HepG2 (cell line): Measurements from ENCODE around the gene NEDD4. TPM values are rescaled to one million over a fixed set of nuclear protein-coding genes. Genes with fewer than 3 reads are reported as not detected.

Source experiments
- ATF7 ChIP-seq, 2 experiments: fragments of 450-650 bp in 1 of 2; sonication (generic) in 1 of 2; formaldehyde crosslinking in 1 of 2; IDR thresholded peaks; 2 replicates each; pipeline versions ENCODE4 v1.4.0 to v1.6.1; 2016 to 2020; ENCODE audit warnings: antibody characterized with exemption in 1 of 2, mild to moderate bottlenecking in 1 of 2, missing genetic modification reagents in 1 of 2
- ATF7-NPFF ChIP-seq: sonication (generic); formaldehyde crosslinking; IDR thresholded peaks from 2 replicates; pipeline ENCODE4 v1.8.1; 2023; ENCODE audit warnings: mild to moderate bottlenecking, low read depth, missing genetic modification reagents, moderate library complexity
- CBX2 ChIP-seq, 2 experiments: fragments of 200-600 bp in 1 of 2; sonication (generic); formaldehyde crosslinking in 1 of 2; IDR thresholded peaks; 2 replicates each; pipeline versions ENCODE4 v1.7.0 to v1.8.1; 2018 to 2022; ENCODE audit warnings: low read depth in 2 of 2, low read length in 1 of 2, mild to moderate bottlenecking in 1 of 2, missing genetic modification reagents in 1 of 2
- CREB1 ChIP-seq, 2 experiments: fragments of 450-650 bp in 1 of 2; IDR thresholded peaks; 2 replicates each; pipeline ENCODE4 v1.6.1; 2016 to 2017; ENCODE audit warnings: control low read depth in 1 of 2, mild to moderate bottlenecking in 1 of 2, missing compliant biosample characterization in 1 of 2, missing genetic modification characterization in 1 of 2
- ELF4 ChIP-seq: sonication (generic); formaldehyde crosslinking; IDR thresholded peaks from 2 replicates; pipeline ENCODE4 v1.5.0; 2020; ENCODE audit warnings: missing genetic modification reagents, mild to moderate bottlenecking, moderate library complexity, borderline replicate concordance
- ETV5 ChIP-seq: IDR thresholded peaks from 2 replicates; pipeline ENCODE4 v1.6.1; 2018; ENCODE audit warnings: missing biosample characterization, missing genetic modification reagents, inconsistent platforms, borderline replicate concordance
- FOXO1 ChIP-seq: sonication (generic); formaldehyde crosslinking; IDR thresholded peaks from 2 replicates; pipeline ENCODE4 v1.4.0; 2020; ENCODE audit warnings: missing genetic modification reagents
- JUND ChIP-seq: sonication (generic); formaldehyde crosslinking; IDR thresholded peaks from 2 replicates; pipeline ENCODE4 v1.8.0; 2022; ENCODE audit warnings: mild to moderate bottlenecking, missing genetic modification reagents
- MEF2D ChIP-seq: sonication (generic); formaldehyde crosslinking; IDR thresholded peaks from 2 replicates; pipeline ENCODE4 v1.5.1; 2020; ENCODE audit warnings: mild to moderate bottlenecking, missing genetic modification reagents
- NFIC ChIP-seq: IDR thresholded peaks from 2 replicates; pipeline ENCODE4 v1.6.1; 2012; ENCODE audit warnings: mild to moderate bottlenecking, low read length, inconsistent platforms
- SMC3 ChIP-seq: IDR thresholded peaks from 2 replicates; pipeline ENCODE4 v1.6.1; 2011; ENCODE audit warnings: low read length, improper control_type of control experiment
- SP140L ChIP-seq: sonication (generic); formaldehyde crosslinking; IDR thresholded peaks from 2 replicates; pipeline ENCODE4 v1.4.0; 2020; ENCODE audit warnings: missing genetic modification reagents, borderline replicate concordance
- SRY ChIP-seq: sonication (generic); formaldehyde crosslinking; IDR thresholded peaks from 2 replicates; pipeline ENCODE4 v1.8.0; 2022; ENCODE audit warnings: mild to moderate bottlenecking, missing genetic modification reagents
- STAG1 ChIP-seq: sonication (generic); formaldehyde crosslinking; IDR thresholded peaks from 2 replicates; pipeline ENCODE4 v1.4.0; 2020; ENCODE audit warnings: missing genetic modification reagents
- TBX2 ChIP-seq: sonication (generic); formaldehyde crosslinking; IDR thresholded peaks from 2 replicates; pipeline ENCODE4 v1.5.0; 2020; ENCODE audit warnings: missing genetic modification reagents, mild to moderate bottlenecking, borderline replicate concordance
- XRCC5 ChIP-seq: fragments of 200-400 bp; formaldehyde crosslinking; optimal IDR thresholded peaks from 2 replicates; pipeline ENCODE3; 2017; ENCODE audit warnings: mild to moderate bottlenecking, low read length
- ZBTB14 ChIP-seq: sonication (generic); formaldehyde crosslinking; IDR thresholded peaks from 2 replicates; pipeline ENCODE4 v1.4.0; 2020; ENCODE audit warnings: missing genetic modification reagents
- ZNF264 ChIP-seq: sonication (generic); formaldehyde crosslinking; IDR thresholded peaks from 2 replicates; pipeline ENCODE4 v1.4.0; 2020; ENCODE audit warnings: missing genetic modification reagents
- ZNF430 ChIP-seq: sonication (generic); formaldehyde crosslinking; IDR thresholded peaks from 2 replicates; pipeline ENCODE4 v1.9.0; 2021; ENCODE audit warnings: mild to moderate bottlenecking, missing genetic modification reagents
- ZNF672 ChIP-seq: sonication (generic); formaldehyde crosslinking; IDR thresholded peaks from 2 replicates; pipeline ENCODE4 v1.8.1; 2022; ENCODE audit warnings: missing genetic modification reagents
- ZNF780A ChIP-seq: sonication (generic); formaldehyde crosslinking; IDR thresholded peaks from 2 replicates; pipeline ENCODE4 v1.8.0; 2022; ENCODE audit warnings: mild to moderate bottlenecking, missing genetic modification reagents, moderate library complexity
- polyA plus RNA-seq, 8 experiments: library from polyadenylated mRNA; depleted of rRNA in 3 of 8; stranded (reverse) in 7 of 8; unstranded in 1 of 8; fragments of >200 nt; fragmentation: Illumina TruSeq in 4 of 8; extraction: Trizol in 4 of 8; gene quantifications; 2 replicates each; pipeline versions ENCODE4 v1.2.1 to v1.2.3, GENCODE V29; 2011 to 2016; ENCODE audit warnings: low read depth in 4 of 8, missing spikeins in 1 of 8, mixed read lengths in 1 of 8; ENCODE audit not compliant: insufficient read depth in 1 of 8
- total RNA-seq, 5 experiments: library from RNA; depleted of rRNA; stranded (reverse); fragments of >200 nt; fragmentation: Illumina TruSeq; extraction: Trizol; gene quantifications; 2 replicates each; pipeline ENCODE4 v1.2.3, GENCODE V29; 2016; ENCODE audit warnings: low read depth in 1 of 5
- TF ChIP-seq, protein P1 (sequence below): sonication (generic); formaldehyde crosslinking; IDR thresholded peaks from 2 replicates; pipeline ENCODE4 v1.5.0; 2020; ENCODE audit warnings: mild to moderate bottlenecking, missing genetic modification reagents, moderate library complexity
- TF ChIP-seq, protein P2 (sequence below): sonication (generic); formaldehyde crosslinking; IDR thresholded peaks from 2 replicates; pipeline ENCODE4 v1.5.1; 2020; ENCODE audit warnings: missing genetic modification reagents, mild to moderate bottlenecking, borderline replicate concordance
- TF ChIP-seq, protein P3 (sequence below): IDR thresholded peaks from 2 replicates; pipeline ENCODE4 v1.6.1; 2016; ENCODE audit warnings: low read depth

The NEDD4 gene
- total and polyA plus RNA-seq, 2 of the 13 experiments (the other 11 are each of a cell fraction or from before 2014, with no cell fraction given), result 10.4 to 13.0 TPM

DNA sequence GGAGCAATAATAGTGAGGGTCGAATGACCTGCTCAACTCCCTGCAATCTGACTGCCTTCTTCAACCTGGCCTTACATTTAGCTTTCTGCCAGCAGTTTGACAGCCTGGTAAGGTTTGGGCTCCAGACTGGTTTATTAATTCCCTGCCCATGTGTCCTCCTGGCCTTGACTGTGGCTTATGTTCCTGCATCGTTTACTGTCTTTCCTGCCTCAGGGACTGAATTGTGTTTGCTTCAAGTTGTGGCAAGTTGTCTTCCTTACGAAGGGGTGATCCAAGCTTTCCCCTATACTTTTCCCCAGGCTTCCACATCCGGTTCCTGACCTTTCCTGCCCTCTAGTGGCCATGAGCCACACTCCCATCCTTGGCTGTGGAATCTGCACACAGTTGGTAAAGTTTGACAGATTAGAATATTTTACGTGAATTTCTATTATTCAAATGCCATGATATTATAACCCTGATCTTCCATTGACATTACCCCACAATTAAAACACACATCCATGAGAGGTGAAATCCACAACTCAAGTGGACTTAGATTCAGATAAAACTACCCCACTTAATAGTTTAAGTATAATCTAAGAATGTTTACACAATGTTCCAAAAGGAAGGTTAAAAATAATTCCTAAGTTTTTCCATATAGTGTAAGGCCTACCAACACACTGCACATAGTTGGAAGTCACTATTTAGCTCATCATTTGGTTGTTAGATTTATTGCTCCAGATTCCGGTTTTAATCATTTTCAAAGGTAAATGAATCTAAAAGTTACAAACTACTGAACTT, 95.7 kb downstream of the NEDD4 start (continued):
- TF ChIP-seq, protein P1, sequence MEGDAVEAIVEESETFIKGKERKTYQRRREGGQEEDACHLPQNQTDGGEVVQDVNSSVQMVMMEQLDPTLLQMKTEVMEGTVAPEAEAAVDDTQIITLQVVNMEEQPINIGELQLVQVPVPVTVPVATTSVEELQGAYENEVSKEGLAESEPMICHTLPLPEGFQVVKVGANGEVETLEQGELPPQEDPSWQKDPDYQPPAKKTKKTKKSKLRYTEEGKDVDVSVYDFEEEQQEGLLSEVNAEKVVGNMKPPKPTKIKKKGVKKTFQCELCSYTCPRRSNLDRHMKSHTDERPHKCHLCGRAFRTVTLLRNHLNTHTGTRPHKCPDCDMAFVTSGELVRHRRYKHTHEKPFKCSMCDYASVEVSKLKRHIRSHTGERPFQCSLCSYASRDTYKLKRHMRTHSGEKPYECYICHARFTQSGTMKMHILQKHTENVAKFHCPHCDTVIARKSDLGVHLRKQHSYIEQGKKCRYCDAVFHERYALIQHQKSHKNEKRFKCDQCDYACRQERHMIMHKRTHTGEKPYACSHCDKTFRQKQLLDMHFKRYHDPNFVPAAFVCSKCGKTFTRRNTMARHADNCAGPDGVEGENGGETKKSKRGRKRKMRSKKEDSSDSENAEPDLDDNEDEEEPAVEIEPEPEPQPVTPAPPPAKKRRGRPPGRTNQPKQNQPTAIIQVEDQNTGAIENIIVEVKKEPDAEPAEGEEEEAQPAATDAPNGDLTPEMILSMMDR, result peak; percentile 81
- TF ChIP-seq JUND (no peak), ZNF264 (CRISPR knock-in tag) (no peak), STAG1 (peak; percentile 55), XRCC5 (peak; percentile 46), SMC3 (peak; percentile 75), ATF7-NPFF (no peak), CREB1 (IDR thresholded peaks at IDR 0.05) (no peak), CREB1 (CRISPR knock-in tag; IDR thresholded peaks at IDR 0.05) (no peak), MEF2D (CRISPR knock-in tag) (0 out of 2 replicates have a peak, but pooled peaks have one; percentile 23), ZNF672 (CRISPR knock-in tag) (no peak), ZNF430 (CRISPR knock-in tag) (no peak), SP140L (CRISPR knock-in tag) (no peak), SRY (CRISPR knock-in tag) (no peak), TBX2 (peak; percentile 40; the same call in 1 of the 2 replicates), ATF7 (IDR thresholded peaks at IDR 0.05) (no peak), ATF7 (CRISPR knock-in tag; IDR thresholded peaks at IDR 0.05) (no peak), ELF4 (CRISPR knock-in tag) (no peak), CBX2 (IDR thresholded peaks at IDR 0.05; ENCODE audit: low read depth, low read length) (no peak), CBX2 (CRISPR knock-in tag; IDR thresholded peaks at IDR 0.05; ENCODE audit: low read depth) (no peak), ZBTB14 (CRISPR knock-in tag) (no peak), ZNF780A (CRISPR knock-in tag) (no peak), NFIC (no peak), ETV5 (CRISPR knock-in tag) (peak; percentile 85), FOXO1 (no peak)
- TF ChIP-seq, protein P2, sequence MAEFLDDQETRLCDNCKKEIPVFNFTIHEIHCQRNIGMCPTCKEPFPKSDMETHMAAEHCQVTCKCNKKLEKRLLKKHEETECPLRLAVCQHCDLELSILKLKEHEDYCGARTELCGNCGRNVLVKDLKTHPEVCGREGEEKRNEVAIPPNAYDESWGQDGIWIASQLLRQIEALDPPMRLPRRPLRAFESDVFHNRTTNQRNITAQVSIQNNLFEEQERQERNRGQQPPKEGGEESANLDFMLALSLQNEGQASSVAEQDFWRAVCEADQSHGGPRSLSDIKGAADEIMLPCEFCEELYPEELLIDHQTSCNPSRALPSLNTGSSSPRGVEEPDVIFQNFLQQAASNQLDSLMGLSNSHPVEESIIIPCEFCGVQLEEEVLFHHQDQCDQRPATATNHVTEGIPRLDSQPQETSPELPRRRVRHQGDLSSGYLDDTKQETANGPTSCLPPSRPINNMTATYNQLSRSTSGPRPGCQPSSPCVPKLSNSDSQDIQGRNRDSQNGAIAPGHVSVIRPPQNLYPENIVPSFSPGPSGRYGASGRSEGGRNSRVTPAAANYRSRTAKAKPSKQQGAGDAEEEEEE (CRISPR knock-in tag), result no peak
- TF ChIP-seq, protein P3, sequence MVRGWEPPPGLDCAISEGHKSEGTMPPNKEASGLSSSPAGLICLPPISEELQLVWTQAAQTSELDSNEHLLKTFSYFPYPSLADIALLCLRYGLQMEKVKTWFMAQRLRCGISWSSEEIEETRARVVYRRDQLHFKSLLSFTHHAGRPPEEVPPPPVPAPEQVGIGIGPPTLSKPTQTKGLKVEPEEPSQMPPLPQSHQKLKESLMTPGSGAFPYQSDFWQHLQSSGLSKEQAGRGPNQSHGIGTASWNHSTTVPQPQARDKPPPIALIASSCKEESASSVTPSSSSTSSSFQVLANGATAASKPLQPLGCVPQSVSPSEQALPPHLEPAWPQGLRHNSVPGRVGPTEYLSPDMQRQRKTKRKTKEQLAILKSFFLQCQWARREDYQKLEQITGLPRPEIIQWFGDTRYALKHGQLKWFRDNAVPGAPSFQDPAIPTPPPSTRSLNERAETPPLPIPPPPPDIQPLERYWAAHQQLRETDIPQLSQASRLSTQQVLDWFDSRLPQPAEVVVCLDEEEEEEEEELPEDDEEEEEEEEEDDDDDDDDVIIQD (CRISPR knock-in tag), result peak; percentile 42; the same call in 1 of the 2 replicates
